Heart left ventricle (tissue), 16 donors: ENCODE measurements around the gene INPP5D. TPM values are rescaled to one million over a fixed set of nuclear protein-coding genes. Genes with fewer than 3 reads are reported as not detected.

ENCODE experiments used
- ATAC-seq, 4 donors: fragments of 200-7000 bp; cut with Tn5 transposase; one replicate each; pipeline ENCODE4 v1.9.1; 2020 to 2022; ENCODE audit warnings: moderate library complexity in 4 of 4, mild to moderate bottlenecking in 3 of 4, moderate number of reproducible peaks in 1 of 4
- DNase-seq, 5 donors: peaks; one replicate each; pipeline ENCODE4 v3.0.0-alpha.2; 2020
- H3K27ac ChIP-seq, 12 donors: fragments of 200-600 bp; sonication (generic) in 4 of 12; one replicate each; pipeline versions ENCODE4 v1.5.0 to v1.8.0; 2016 to 2022; ENCODE audit warnings: mild to moderate bottlenecking in 2 of 12
- H3K27me3 ChIP-seq, 9 donors: fragments of 200-600 bp; sonication (generic) in 2 of 9; one replicate each; pipeline versions ENCODE4 v1.5.1 to v1.8.0; 2016 to 2022; ENCODE audit warnings: mild to moderate bottlenecking in 3 of 9
- H3K36me3 ChIP-seq, 9 donors: fragments of 200-600 bp; sonication (generic) in 2 of 9; one replicate each; pipeline versions ENCODE4 v1.5.0 to v1.8.0; 2018 to 2022; ENCODE audit warnings: mild to moderate bottlenecking in 2 of 9
- H3K4me1 ChIP-seq, 12 donors: fragments of 200-600 bp; sonication (generic) in 4 of 12; one replicate each; pipeline versions ENCODE4 v1.5.0 to v1.8.0; 2016 to 2022; ENCODE audit warnings: mild to moderate bottlenecking in 3 of 12
- H3K4me3 ChIP-seq, 12 donors: fragments of 200-600 bp; sonication (generic) in 4 of 12; one replicate each; pipeline versions ENCODE4 v1.5.0 to v1.8.0; 2017 to 2022; ENCODE audit warnings: mild to moderate bottlenecking in 9 of 12, moderate library complexity in 4 of 12
- H3K9me3 ChIP-seq, 12 donors: fragments of 200-600 bp; sonication (generic) in 4 of 12; one replicate each; pipeline versions ENCODE4 v1.5.0 to v1.8.0; 2016 to 2022; ENCODE audit warnings: mild to moderate bottlenecking in 1 of 12
- CTCF ChIP-seq, 12 donors: fragments of 200-600 bp; sonication (generic) in 4 of 12; IDR thresholded peaks; one replicate each; pipeline versions ENCODE4 v1.5.0 to v1.8.0; 2018 to 2022; ENCODE audit warnings: antibody characterized with exemption in 12 of 12, mild to moderate bottlenecking in 5 of 12
- POLR2A ChIP-seq, 2 donors: fragments of 450-650 bp; IDR thresholded peaks; one replicate each; pipeline ENCODE4 v1.6.1; 2017; ENCODE audit warnings: antibody characterized with exemption in 2 of 2, mild to moderate bottlenecking in 2 of 2, moderate library complexity in 2 of 2
- WGBS, 4 donors: extraction: QIAGEN DNeasy Blood & Tissue Kit in 2 of 4; methylation state at CpG; one replicate each; pipeline versions ENCODE4 v1.1.5 to v1.1.7; 2013 to 2018; 5-methylcytosine and 5-hydroxymethylcytosine counted together
- intact Hi-C, 10 donors: fragments of 100-400 bp; cut with DNase I; formaldehyde crosslinking; loops; one replicate each; pipeline versions ENCODE4 v1.11.1 to v1.14.2; 2022
- polyA plus RNA-seq, 2 donors: library from polyadenylated mRNA; stranded (reverse); fragments of 200-250 nt; gene quantifications; one replicate each; pipeline ENCODE4 v1.2.3, GENCODE V29; 2013
- total RNA-seq, 9 donors: library from RNA; depleted of rRNA in 2 of 9; stranded (reverse); fragments of >200 nt in 2 of 9; fragmentation: NEBNext Ultra II Directional in 3 of 9; extraction: Animal tissue kit (Norgen Biotek cat#: 25700) in 3 of 9; gene quantifications; one replicate each; pipeline versions ENCODE4 v1.1.0 to v1.2.4, GENCODE V29; 2016 to 2023
- donor health status: ischemic (EF 13 %, LVEDD 7.1; RV severe dilation, severe dysfunction).
- donor health status: healthy with polysubstance abuse.
- donor health status: DM: no; HTN: yes; CAD: no.
- donor health status: DM: no; HTN: no; CAD: no.
- donor health status: ischemic (EF 25% LVEDD 6.9; RV normal size, moderate dysfunction).
- donor health status: ischemic (EF 25% LVEDD 5.7; RV mildly dilated, moderate dysfunction).
- donor health status: healthy.
- donor health status: DM: yes; HTN: yes; CAD: no.
- donor health status: ischemic (EF 35%, LVEDD 5.7; RV mildly dilated, moderate dysfunction).
- donor health status: nonischemic (EF 11% LVEDD 7.7; RV severe dilation, severe dysfunction).
- donor health status: DM: yes; HTN: yes; CAD: no.
- donor health status: PGD.
- donor health status: ischemic (EF 29% LVEDD 5.4; RV normal size, mild dysfunction).
- donor health status: nonischemic (EF 23%, LVEDD 6.1; RV moderate dilation, normal function).

INPP5D gene
- total and polyA plus RNA-seq, 11 donors: 2.8 to 29.1 (median 4.9) TPM

- Histone ChIP-seq H3K4me3 (no peak overlapping the region), H3K36me3 (no peaks in the 10 kb centered on the region), H3K27me3 (no peaks in the 10 kb centered on the region), H3K27ac (peak overlapping the region in 1 of 12 donors; percentile 37), H3K4me1 (peaks cover 0 to 66% (median 5%) of the 10 kb centered on the region in 12 donors), H3K9me3 (no peaks in the 10 kb centered on the region)
- intact Hi-C loops: loop anchor here in 3 of 10 donors (5.0 to 10.0 kb wide), 3 partner anchors 133 to 645 kb away; no protein-coding TSS in a partner anchor
- DNase-seq (no peak), ATAC-seq (no peak)
- TF ChIP-seq POLR2A (IDR thresholded peaks at IDR 0.05): no peak
- no peak for TF ChIP-seq CTCF (IDR thresholded peaks at IDR 0.05)
These were observed 187.6 kb downstream of the INPP5D start for GRCh38 chr2:233247744-233248143.

- no peak for TF ChIP-seq POLR2A (IDR thresholded peaks at IDR 0.05)
- no peak for TF ChIP-seq CTCF (IDR thresholded peaks at IDR 0.05)
- Histone ChIP-seq H3K27ac (peak overlapping the region in 1 of 12 donors; percentile 40), H3K4me3 (no peak overlapping the region), H3K4me1 (peaks cover 0 to 66% (median 16%) of the 10 kb centered on the region in 12 donors), H3K9me3 (no peaks in the 10 kb centered on the region), H3K27me3 (no peaks in the 10 kb centered on the region), H3K36me3 (peaks cover 0 to 6% (median 0%) of the 10 kb centered on the region in 9 donors)
- ATAC-seq: no peak
- intact Hi-C loops: loop anchor here in 3 of 10 donors (5.0 to 10.0 kb wide), 3 partner anchors 134 to 647 kb away; no protein-coding TSS in a partner anchor
- no peak for DNase-seq
- WGBS, 4 donors: 73 to 79% (median 78%) methylated on average over 7 of the region's 7 CpGs
These were observed 188.9 kb downstream of the INPP5D start for GRCh38 chr2:233248999-233249398.

GRCh38 chr2:233250568-233250967 is 190.4 kb downstream of the INPP5D start:
- Histone ChIP-seq H3K4me3 (no peak overlapping the region), H3K36me3 (peaks cover 0 to 16% (median 2%) of the 10 kb centered on the region in 9 donors), H3K27me3 (no peaks in the 10 kb centered on the region), H3K27ac (peak overlapping the region in 3 of 12 donors; percentile 56 to 88 (median 86)), H3K9me3 (no peaks in the 10 kb centered on the region), H3K4me1 (peaks cover 0 to 73% (median 20%) of the 10 kb centered on the region in 12 donors)
- WGBS, 4 donors: 92 to 95% (median 93%) methylated on average over 9 of the region's 9 CpGs
- TF ChIP-seq CTCF (IDR thresholded peaks at IDR 0.05): no peak
- TF ChIP-seq POLR2A (IDR thresholded peaks at IDR 0.05): no peak
- intact Hi-C loops: loop anchor here in 9 of 10 donors (2.0 to 10.0 kb wide), 14 partner anchors 148 to 646 kb away; partner anchors contain the start of gene GIGYF2 (in 1 of the 9)
- ATAC-seq (no peak), DNase-seq (no peak)

- Histone ChIP-seq H3K27me3 (no peaks in the 10 kb centered on the region), H3K4me3 (peak overlapping the region in 11 of 12 donors; percentile 73 to 99 (median 86)), H3K4me1 (peaks cover 0 to 75% (median 20%) of the 10 kb centered on the region in 12 donors), H3K9me3 (no peaks in the 10 kb centered on the region), H3K27ac (peak overlapping the region in 11 of 12 donors; percentile 56 to 94 (median 85)), H3K36me3 (peaks cover 0 to 20% (median 6%) of the 10 kb centered on the region in 9 donors)
- no peak for DNase-seq
- ATAC-seq: peak in 1 of 4 donors; percentile 1
- intact Hi-C loops: loop anchor here in 9 of 10 donors (2.0 to 10.0 kb wide), 14 partner anchors 149 to 646 kb away; partner anchors contain the start of gene GIGYF2 (in 1 of the 9)
- TF ChIP-seq CTCF (IDR thresholded peaks at IDR 0.05) (no peak), POLR2A (IDR thresholded peaks at IDR 0.05) (no peak)
- 64 to 82% (median 71%) methylated on average over 1 of the region's 1 CpG for WGBS, 4 donors
These were observed 190.8 kb downstream of the INPP5D start for GRCh38 chr2:233250985-233251305.
